OCI-LY7 (cell line): ENCODE measurements around the gene TTC24.

Source experiments
- EZH2phosphoT487 ChIP-seq: fragments of 200-600 bp; sonication (generic); IDR thresholded peaks from 2 replicates; pipeline ENCODE4 v1.6.1; 2018; ENCODE audit warnings: low read depth, borderline replicate concordance, mild to moderate bottlenecking, mixed run types, antibody characterized with exemption, low read length, moderate library complexity, mixed read lengths
- TF ChIP-seq, protein P1 (sequence below): fragments of 200-600 bp; sonication (generic); conservative IDR thresholded peaks from 2 replicates; pipeline ENCODE4 v1.5.1; 2014; ENCODE audit warnings: mild to moderate bottlenecking, antibody characterized with exemption, low read length, moderate library complexity, mixed read lengths

- TF ChIP-seq, protein P1, sequence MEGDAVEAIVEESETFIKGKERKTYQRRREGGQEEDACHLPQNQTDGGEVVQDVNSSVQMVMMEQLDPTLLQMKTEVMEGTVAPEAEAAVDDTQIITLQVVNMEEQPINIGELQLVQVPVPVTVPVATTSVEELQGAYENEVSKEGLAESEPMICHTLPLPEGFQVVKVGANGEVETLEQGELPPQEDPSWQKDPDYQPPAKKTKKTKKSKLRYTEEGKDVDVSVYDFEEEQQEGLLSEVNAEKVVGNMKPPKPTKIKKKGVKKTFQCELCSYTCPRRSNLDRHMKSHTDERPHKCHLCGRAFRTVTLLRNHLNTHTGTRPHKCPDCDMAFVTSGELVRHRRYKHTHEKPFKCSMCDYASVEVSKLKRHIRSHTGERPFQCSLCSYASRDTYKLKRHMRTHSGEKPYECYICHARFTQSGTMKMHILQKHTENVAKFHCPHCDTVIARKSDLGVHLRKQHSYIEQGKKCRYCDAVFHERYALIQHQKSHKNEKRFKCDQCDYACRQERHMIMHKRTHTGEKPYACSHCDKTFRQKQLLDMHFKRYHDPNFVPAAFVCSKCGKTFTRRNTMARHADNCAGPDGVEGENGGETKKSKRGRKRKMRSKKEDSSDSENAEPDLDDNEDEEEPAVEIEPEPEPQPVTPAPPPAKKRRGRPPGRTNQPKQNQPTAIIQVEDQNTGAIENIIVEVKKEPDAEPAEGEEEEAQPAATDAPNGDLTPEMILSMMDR: no peak; the same call in none of the 2 replicates
- no peak for TF ChIP-seq EZH2phosphoT487
Measured at GRCh38 chr1:156623946-156624813, 44.7 kb downstream of the TTC24 start.
